LHCN-M2 (cell line): ENCODE measurements around the gene MAMSTR. TPM values are rescaled to one million over a fixed set of nuclear protein-coding genes. Genes with fewer than 3 reads are reported as not detected.
"Not testable (repeated sequence)": the region's sequence is repeated elsewhere in the genome, so short reads cannot be mapped to it uniquely, and the experiment has no call there.

Experiments used
- DNase-seq: peaks from one replicate; pipeline ENCODE4 v3.0.0-alpha.2; 2012; ENCODE audit warnings: low read depth
- total RNA-seq: library from RNA; depleted of rRNA; stranded (reverse); fragments of >200 nt; gene quantifications from 2 replicates; pipeline ENCODE4 v1.2.3, GENCODE V29; 2014

MAMSTR gene
- total RNA-seq, 1 experiment from 2014 or later = 3.5 TPM

GRCh38 chr19:48686637-48687036 lies 32.9 kb downstream of the MAMSTR start:
- DNase-seq = not testable (repeated sequence)

DNA sequence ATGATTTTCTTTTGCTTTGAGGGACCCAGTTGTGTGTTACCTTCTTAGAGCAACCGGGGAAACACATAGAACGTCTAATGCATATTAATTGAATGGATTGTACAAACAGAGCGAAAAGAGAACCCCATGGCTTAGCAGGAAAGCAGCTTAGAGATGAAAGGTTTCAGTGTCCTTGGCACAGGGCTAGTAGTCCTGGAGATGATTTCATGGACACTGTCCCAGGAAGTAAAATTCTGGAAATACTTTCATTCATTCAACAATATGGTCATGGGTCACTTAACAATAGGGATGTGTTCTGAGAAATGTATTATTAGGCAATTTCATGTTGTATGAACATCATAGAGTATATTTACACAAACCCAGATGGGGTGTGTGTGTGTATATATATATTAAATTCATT lies 33.4 kb downstream of the MAMSTR start:
- DNase-seq = no peak

DNA sequence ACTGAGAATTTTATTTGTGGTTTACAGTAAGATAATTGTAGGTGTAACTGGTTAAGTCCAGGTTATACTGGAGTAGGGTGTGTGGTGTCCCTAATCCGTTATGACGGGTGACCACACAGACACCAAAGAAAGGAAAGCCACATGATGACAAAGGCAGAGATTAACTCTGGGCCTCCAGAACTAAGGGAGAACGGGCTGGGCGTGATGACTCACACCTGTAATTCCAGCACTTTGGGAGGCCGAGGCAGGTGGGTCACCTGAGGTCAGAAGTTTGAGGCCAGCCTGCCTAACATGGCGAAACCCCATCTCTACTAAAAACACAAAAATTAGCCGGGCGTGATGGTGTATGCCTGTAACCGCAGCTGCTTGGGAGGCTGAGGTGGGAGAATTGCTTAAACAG lies 33.9 kb downstream of the MAMSTR start:
- no peak for DNase-seq

DNA sequence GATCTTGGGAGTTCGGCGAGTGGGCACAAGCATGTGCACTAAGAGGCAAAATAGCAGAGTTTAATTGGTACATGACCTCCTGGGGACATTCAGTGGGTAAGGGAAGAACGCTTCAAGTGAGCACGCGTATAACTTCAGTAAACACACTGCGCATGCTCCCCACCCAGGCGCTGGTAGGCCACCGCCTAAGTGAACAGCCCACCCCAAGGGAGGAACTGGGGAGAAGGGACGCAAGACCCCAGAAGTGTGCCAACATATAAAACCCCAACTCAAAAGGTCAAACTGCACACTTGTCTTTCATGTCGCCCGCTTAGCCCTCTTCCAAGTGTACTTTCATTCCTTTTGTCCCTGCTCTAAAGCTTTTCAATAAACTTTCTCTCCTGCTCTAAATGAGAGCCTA lies 36.2 kb downstream of the MAMSTR start:
- no peak for DNase-seq

DNA sequence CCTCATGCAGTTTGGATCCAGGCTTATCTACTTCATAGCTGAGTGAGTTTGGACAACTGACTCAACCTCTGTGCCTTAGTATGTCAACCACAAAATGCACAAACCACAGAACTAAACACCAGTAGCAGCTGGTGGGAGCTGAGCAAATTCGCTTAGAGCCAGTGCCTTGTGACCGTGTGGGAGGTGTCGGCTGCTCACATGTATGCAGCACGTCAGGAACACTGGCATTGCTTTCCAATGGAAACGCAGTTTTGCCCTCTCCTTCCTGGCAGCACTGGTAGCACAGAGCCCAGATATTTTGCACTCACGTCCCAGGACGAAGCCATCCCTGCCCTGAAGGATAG lies 38.4 kb downstream of the MAMSTR start:
- DNase-seq = peak; percentile 99

DNA sequence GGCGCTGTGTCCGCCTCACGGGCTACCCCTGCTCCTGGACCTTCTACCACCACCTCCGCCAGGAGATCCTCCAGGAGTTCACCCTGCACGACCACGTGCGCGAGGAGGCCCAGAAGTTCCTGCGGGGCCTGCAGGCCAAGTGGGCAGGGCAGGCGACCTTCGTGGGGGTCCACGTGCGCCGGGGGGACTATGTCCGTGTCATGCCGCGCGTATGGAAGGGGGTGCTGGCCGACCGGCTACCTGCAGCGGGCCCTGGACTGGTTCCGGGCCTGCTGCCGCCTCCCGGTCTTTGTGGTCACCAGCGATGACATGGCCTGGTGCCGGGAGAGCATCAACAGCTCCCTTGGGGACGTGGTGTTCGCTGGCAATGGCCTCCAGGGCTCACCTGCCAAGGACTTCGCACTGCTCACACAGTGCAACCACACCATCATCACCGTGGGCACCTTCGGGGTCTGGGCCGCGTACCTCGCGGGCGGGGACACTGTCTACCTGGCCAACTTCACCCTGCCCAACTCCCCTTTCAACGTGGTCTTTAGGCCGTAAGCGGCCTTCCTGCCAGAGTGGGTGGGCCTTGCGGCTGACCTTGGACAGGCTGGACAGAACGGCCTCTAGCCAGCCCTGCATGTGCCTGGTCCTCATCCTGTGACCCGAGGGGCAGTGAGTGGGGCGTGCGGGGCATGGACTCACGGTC lies 38.9 kb downstream of the MAMSTR start:
- no peak for DNase-seq

DNA sequence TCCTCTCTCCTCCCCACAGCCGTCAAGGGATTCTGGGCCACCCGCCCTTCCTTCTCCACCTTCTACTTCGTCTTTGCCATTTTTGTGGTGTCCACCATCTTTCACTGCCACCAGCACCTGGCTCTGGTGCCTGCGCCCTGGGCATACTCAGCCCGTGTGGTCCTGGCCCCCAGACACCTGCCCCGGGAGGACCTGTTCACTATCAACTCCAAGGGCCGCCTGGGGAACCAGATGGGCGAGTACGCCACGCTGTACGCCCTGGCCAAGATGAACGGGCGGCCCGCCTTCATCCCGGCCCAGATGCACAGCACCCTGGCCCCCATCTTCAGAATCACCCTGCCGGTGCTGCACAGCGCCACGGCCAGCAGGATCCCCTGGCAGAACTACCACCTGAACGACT lies 39.5 kb downstream of the MAMSTR start:
- DNase-seq = not testable (repeated sequence)

DNA sequence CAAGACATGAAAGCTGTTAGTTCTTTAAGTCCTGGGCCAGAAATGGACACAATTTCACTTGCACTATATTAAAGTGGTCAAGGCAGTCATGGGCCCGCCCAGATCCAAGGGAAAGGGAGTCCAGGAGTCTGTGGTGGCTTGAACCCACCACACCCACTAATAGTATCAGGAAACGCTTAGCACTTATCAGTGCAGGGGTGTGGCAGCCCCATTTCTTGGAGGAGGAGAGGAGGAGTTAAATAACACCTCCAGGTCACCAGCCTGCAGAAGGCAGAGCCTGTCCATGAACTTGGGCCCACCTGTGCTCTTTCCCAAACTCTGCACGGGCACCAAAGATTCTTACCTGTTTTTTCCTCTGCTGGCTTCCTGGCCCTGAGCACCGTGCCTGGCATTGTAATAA lies 41.3 kb downstream of the MAMSTR start:
- no peak for DNase-seq

DNA sequence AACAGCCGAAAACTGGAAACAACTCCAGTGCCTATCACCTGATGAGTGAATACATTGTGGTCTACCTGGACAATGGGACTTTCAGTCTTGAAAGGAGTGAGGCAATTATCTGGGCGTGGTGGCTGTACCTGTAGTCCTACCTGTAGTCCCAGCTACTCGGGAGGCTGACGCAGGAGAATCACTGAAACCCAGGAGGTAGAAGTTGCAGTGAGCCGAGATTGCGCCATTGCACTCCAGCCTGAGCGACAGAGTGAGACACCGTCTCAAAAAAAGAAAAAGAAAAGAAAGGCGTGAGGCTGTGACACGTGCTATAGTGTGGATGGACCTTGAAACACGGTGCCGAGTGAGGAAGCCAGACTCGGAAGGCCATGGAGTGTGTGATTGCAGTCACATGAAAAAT lies 42.6 kb downstream of the MAMSTR start:
- no peak for DNase-seq

- no peak for DNase-seq
Measured at GRCh38 chr19:48676487-48676886, 43.0 kb downstream of the MAMSTR start.

- DNase-seq = peak; percentile 80
Measured at GRCh38 chr19:48674921-48675824, 44.4 kb downstream of the MAMSTR start.

GRCh38 chr19:48674216-48674809 lies 45.2 kb downstream of the MAMSTR start:
- no peak for DNase-seq

GRCh38 chr19:48673436-48674100 lies 46.0 kb downstream of the MAMSTR start:
- no peak for DNase-seq

- no peak for DNase-seq
Measured at GRCh38 chr19:48672994-48673393, 46.5 kb downstream of the MAMSTR start, which contains the start of gene NTN5. NTN5 (minus strand) TSS chr19:48673017; CDS start chr19:48670986, 2,031 bp downstream.

DNA sequence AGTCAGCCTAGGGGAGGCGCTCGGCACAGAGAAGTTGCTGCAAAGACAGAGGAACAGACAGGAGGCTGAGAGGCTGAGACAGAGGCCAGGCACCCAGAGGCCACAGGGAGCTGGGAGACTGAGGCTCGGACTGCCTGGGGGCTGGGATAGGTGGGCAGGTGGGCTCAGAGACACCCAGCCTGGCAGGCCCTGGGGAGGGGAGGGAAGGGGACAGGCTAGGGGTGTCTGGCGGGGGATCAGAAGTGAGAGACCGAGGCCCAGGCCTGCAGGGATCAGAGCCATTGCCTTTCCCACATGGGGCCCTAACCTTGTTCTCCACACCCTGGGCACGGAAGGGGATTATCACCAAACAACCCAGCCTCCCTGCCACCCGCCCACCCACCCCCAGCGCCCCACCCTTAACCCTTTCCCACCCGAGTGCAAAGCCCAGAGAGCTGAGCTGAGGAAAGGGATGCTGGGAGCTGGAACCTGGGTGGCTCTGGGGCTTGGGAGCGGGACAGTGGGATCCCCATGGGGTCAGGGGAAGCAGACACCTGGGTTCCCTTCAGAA lies 48.0 kb downstream of the MAMSTR start:
- no peak for DNase-seq

GRCh38 chr19:48670699-48671445 lies 48.7 kb downstream of the MAMSTR start:
- no peak for DNase-seq

GRCh38 chr19:48669903-48670668 lies 49.4 kb downstream of the MAMSTR start:
- DNase-seq = no peak

GRCh38 chr19:48668761-48669160 lies 50.8 kb downstream of the MAMSTR start:
- no peak for DNase-seq

DNA sequence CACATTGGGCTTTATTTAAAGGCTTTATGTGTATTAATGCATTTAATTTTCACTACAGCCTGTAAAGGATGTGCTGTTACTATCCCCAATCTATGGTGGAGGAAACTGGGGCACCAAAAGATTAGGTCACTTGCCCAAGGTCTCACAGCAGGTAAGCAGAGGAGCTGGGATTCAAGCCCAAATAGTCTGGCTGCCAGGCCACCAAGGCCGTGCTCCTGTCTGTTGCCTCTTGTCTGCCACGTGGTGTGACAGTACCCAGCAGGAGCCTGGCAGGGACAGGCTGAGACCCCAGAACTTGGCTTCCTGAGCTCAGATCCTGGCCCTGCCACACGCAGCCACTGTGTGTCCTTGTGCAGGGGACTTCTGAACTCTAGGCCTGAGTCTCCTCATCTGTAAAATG lies 51.2 kb downstream of the MAMSTR start:
- no peak for DNase-seq

DNA sequence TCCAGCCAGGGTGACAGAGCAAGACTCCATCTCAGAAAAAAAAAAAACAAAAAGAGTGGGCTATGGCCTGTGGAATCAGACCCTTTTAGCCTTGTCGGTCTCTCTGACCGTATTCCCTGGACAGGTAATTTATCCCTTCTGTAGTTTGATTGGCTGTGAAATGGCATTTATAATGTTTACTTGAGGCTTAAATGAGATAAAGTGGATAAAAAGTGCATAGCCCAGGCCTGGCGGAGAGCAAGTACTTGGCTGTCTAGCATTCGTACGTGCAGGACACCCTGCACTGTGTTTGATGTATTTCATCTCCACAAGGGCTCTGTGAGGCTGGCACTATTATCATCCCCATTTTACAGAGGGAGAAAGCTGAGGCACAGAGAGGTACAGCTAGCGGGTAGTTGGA lies 53.7 kb downstream of the MAMSTR start:
- DNase-seq = no peak
